ENCODE measurements around the gene SORCS2.

DNA sequence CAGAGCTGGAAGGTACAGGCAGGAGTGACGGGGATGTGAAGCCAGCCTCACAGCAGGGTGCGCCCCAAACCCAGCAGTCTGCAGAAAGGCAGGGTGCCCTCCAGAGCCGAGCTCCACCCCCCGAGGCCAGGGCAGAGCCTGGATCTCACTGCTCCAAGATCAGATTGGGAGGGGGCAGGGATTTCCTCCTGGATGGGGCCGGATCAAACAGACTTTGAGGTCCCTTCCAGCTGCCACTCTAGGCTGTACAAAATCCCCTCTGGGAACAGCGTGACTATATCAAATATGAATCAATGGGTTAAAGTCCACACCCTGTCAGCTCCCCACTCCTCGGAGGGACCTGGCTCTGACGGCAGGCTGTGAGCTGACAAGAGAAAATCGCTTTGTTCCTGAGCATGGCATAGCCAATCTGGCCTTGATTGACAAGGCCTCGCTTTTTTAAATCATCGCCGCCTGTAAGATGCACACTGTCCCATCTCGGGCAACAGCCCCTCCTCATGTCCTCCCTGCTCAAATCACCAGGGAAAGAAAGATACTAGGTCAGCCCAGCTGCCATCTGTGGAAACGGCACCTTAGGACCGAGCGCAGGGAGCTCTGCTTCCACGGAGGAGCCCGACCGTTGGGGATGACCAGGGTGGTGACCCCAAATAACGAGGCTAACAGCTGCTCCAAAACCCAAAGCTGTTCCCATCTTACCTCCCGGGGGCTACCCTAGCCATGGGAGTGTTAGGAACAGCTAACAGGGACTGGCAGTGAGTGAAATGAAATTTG is 202.5 kb downstream of the SORCS2 start:
- TF ChIP-seq, protein P1, sequence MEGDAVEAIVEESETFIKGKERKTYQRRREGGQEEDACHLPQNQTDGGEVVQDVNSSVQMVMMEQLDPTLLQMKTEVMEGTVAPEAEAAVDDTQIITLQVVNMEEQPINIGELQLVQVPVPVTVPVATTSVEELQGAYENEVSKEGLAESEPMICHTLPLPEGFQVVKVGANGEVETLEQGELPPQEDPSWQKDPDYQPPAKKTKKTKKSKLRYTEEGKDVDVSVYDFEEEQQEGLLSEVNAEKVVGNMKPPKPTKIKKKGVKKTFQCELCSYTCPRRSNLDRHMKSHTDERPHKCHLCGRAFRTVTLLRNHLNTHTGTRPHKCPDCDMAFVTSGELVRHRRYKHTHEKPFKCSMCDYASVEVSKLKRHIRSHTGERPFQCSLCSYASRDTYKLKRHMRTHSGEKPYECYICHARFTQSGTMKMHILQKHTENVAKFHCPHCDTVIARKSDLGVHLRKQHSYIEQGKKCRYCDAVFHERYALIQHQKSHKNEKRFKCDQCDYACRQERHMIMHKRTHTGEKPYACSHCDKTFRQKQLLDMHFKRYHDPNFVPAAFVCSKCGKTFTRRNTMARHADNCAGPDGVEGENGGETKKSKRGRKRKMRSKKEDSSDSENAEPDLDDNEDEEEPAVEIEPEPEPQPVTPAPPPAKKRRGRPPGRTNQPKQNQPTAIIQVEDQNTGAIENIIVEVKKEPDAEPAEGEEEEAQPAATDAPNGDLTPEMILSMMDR (IDR thresholded peaks at IDR 0.05): no peak
- TF ChIP-seq, protein P2, sequence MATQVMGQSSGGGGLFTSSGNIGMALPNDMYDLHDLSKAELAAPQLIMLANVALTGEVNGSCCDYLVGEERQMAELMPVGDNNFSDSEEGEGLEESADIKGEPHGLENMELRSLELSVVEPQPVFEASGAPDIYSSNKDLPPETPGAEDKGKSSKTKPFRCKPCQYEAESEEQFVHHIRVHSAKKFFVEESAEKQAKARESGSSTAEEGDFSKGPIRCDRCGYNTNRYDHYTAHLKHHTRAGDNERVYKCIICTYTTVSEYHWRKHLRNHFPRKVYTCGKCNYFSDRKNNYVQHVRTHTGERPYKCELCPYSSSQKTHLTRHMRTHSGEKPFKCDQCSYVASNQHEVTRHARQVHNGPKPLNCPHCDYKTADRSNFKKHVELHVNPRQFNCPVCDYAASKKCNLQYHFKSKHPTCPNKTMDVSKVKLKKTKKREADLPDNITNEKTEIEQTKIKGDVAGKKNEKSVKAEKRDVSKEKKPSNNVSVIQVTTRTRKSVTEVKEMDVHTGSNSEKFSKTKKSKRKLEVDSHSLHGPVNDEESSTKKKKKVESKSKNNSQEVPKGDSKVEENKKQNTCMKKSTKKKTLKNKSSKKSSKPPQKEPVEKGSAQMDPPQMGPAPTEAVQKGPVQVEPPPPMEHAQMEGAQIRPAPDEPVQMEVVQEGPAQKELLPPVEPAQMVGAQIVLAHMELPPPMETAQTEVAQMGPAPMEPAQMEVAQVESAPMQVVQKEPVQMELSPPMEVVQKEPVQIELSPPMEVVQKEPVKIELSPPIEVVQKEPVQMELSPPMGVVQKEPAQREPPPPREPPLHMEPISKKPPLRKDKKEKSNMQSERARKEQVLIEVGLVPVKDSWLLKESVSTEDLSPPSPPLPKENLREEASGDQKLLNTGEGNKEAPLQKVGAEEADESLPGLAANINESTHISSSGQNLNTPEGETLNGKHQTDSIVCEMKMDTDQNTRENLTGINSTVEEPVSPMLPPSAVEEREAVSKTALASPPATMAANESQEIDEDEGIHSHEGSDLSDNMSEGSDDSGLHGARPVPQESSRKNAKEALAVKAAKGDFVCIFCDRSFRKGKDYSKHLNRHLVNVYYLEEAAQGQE (IDR thresholded peaks at IDR 0.05; ENCODE audit: insufficient read depth in 1 of 2, low read depth in 2 of 2, low read length in 1 of 2): no peak
- TF ChIP-seq TCF7L2 (IDR thresholded peaks at IDR 0.05; ENCODE audit: low read depth, low read length): no peak

Data from Panc1 (cell line).